Mesenchymal stem cell (in vitro differentiated cells and primary cell): Measurements from ENCODE around the gene RPS6KA2.

ENCODE experiments used
- DNase-seq: peaks from one replicate; pipeline ENCODE4 v3.0.0-alpha.2; 2013
- H2AFZ ChIP-seq: one replicate; pipeline ENCODE4 v1.6.1; 2013; ENCODE audit warnings: low read depth, mild to moderate bottlenecking, control low read depth, inconsistent platforms, low read length, moderate library complexity
- H2AK5ac ChIP-seq: 2 replicates; pipeline ENCODE4 v1.6.1; 2013; ENCODE audit warnings: low read length, moderate library complexity, mild to moderate bottlenecking, inconsistent platforms; ENCODE audit not compliant: severe bottlenecking
- H2BK120ac ChIP-seq: one replicate; pipeline ENCODE4 v1.6.1; 2013; ENCODE audit warnings: low read depth, mild to moderate bottlenecking, inconsistent platforms, low read length, moderate library complexity
- H2BK12ac ChIP-seq, 2 experiments: one replicate each; pipeline ENCODE4 v1.6.1; 2013; ENCODE audit warnings: inconsistent platforms in 2 of 2, low read length in 2 of 2, mild to moderate bottlenecking in 2 of 2, moderate library complexity in 2 of 2, control low read depth in 1 of 2
- H2BK15ac ChIP-seq: one replicate; pipeline ENCODE4 v1.6.1; 2013; ENCODE audit warnings: mild to moderate bottlenecking, low read depth, inconsistent platforms; ENCODE audit not compliant: poor library complexity, severe bottlenecking
- H2BK5ac ChIP-seq: 2 replicates; pipeline ENCODE4 v1.6.1; 2013; ENCODE audit warnings: low read depth, mild to moderate bottlenecking, low read length, control low read depth, inconsistent platforms; ENCODE audit not compliant: poor library complexity, severe bottlenecking
- H3K14ac ChIP-seq, 2 experiments: one replicate each; pipeline ENCODE4 v1.6.1; 2013; ENCODE audit warnings: inconsistent platforms in 2 of 2, low read length in 2 of 2, control low read depth in 1 of 2, mild to moderate bottlenecking in 1 of 2, moderate library complexity in 1 of 2
- H3K18ac ChIP-seq, 2 experiments: one replicate each; pipeline ENCODE4 v1.6.1; 2013; ENCODE audit warnings: inconsistent platforms in 2 of 2, low read length in 2 of 2, control low read depth in 1 of 2, low read depth in 1 of 2, mild to moderate bottlenecking in 1 of 2
- H3K23ac ChIP-seq, 2 experiments: one replicate each; pipeline ENCODE4 v1.6.1; 2013; ENCODE audit warnings: inconsistent platforms in 2 of 2, low read length in 2 of 2, mild to moderate bottlenecking in 2 of 2, moderate library complexity in 2 of 2, control low read depth in 1 of 2
- H3K27ac ChIP-seq: 2 replicates; pipeline ENCODE4 v1.5.1; 2013; ENCODE audit warnings: mild to moderate bottlenecking, moderate library complexity, low read length, control low read depth, inconsistent platforms; ENCODE audit not compliant: poor library complexity, severe bottlenecking
- H3K27me3 ChIP-seq, 2 experiments: 2 replicates each; pipeline versions ENCODE4 v1.6.1 to v1.7.0; 2013; ENCODE audit warnings: low read length in 2 of 2, mild to moderate bottlenecking in 2 of 2, moderate library complexity in 2 of 2, control low read depth in 1 of 2, inconsistent platforms in 1 of 2; ENCODE audit not compliant: control insufficient read depth in 1 of 2, insufficient read depth in 1 of 2
- H3K36me3 ChIP-seq, 2 experiments: 2 replicates each; pipeline versions ENCODE4 v1.6.1 to v1.7.0; 2013; ENCODE audit warnings: low read length in 2 of 2, control low read depth in 1 of 2, inconsistent platforms in 1 of 2, low read depth in 1 of 2, mild to moderate bottlenecking in 1 of 2; ENCODE audit not compliant: insufficient read depth in 2 of 2, control insufficient read depth in 1 of 2
- H3K4ac ChIP-seq, 2 experiments: one replicate each; pipeline ENCODE4 v1.6.1; 2013; ENCODE audit warnings: inconsistent platforms in 2 of 2, low read length in 2 of 2, mild to moderate bottlenecking in 2 of 2, moderate library complexity in 2 of 2, control low read depth in 1 of 2, low read depth in 1 of 2
- H3K4me1 ChIP-seq: 2 replicates; pipeline ENCODE4 v1.6.1; 2013; ENCODE audit warnings: low read depth, low read length, control low read depth; ENCODE audit not compliant: control insufficient read depth, insufficient read depth
- H3K4me2 ChIP-seq: 2 replicates; pipeline ENCODE4 v1.6.1; 2013; ENCODE audit warnings: low read length, mild to moderate bottlenecking, inconsistent platforms; ENCODE audit not compliant: poor library complexity, severe bottlenecking
- H3K4me3 ChIP-seq, 2 experiments: 2 replicates each; pipeline versions ENCODE4 v1.5.1 to v1.7.0; 2013; ENCODE audit warnings: low read length in 2 of 2, mild to moderate bottlenecking in 2 of 2, control low read depth in 1 of 2, low read depth in 1 of 2; ENCODE audit not compliant: insufficient read depth in 1 of 2
- H3K79me1 ChIP-seq: replicated peaks from 2 replicates; pipeline ENCODE4 v1.6.1; 2013; ENCODE audit warnings: mild to moderate bottlenecking, control low read depth, low read length, inconsistent platforms; ENCODE audit not compliant: poor library complexity, severe bottlenecking
- H3K9ac ChIP-seq: 2 replicates; pipeline ENCODE4 v1.7.0; 2013; ENCODE audit warnings: mild to moderate bottlenecking, low read length, moderate library complexity
- H3K9me3 ChIP-seq: 2 replicates; pipeline ENCODE4 v1.7.0; 2013; ENCODE audit warnings: mild to moderate bottlenecking, low read length; ENCODE audit not compliant: control insufficient read depth
- H4K8ac ChIP-seq: one replicate; pipeline ENCODE4 v1.6.1; 2013; ENCODE audit warnings: inconsistent platforms, mild to moderate bottlenecking, low read length, moderate library complexity
- H4K91ac ChIP-seq: one replicate; pipeline ENCODE4 v1.6.1; 2013; ENCODE audit warnings: mild to moderate bottlenecking, low read length, inconsistent platforms
- WGBS: methylation state at CpG from one replicate; pipeline ENCODE4 v1.1.7; 2013; ENCODE audit warnings: mixed read lengths; 5-methylcytosine and 5-hydroxymethylcytosine counted together

Gene RPS6KA2

GRCh38 chr6:166487148-166487547 lies 139.9 kb downstream of the RPS6KA2 start:
- Histone ChIP-seq H3K23ac (no peak overlapping the region), H4K91ac (no peak overlapping the region), H2AFZ (no peak overlapping the region), H3K36me3 (peaks cover 14 to 23% of the 10 kb centered on the region in 2 experiments), H3K4me3 (no peak overlapping the region), H3K4ac (no peak overlapping the region), H2BK15ac (no peak overlapping the region), H3K4me2 (no peak overlapping the region), H3K4me1 (peaks cover 4% of the 10 kb centered on the region), H3K14ac (no peak overlapping the region), H2BK12ac (no peak overlapping the region), H3K27ac (no peak overlapping the region), H3K27me3 (no peaks in the 10 kb centered on the region), H3K18ac (no peak overlapping the region), H3K79me1 (no peaks in the 10 kb centered on the region), H3K9me3 (no peaks in the 10 kb centered on the region), H2BK120ac (no peak overlapping the region), H2AK5ac (no peak overlapping the region), H2BK5ac (no peak overlapping the region), H3K9ac (no peak overlapping the region), H4K8ac (no peak overlapping the region)
- no peak for DNase-seq
- WGBS, result 96% methylated on average over 11 of the region's 11 CpGs

- peak overlapping the region; percentile 22 for H4K91ac ChIP-seq
- no peaks in the 10 kb centered on the region for H3K9me3 ChIP-seq
- no peaks in the 10 kb centered on the region for H3K27me3 ChIP-seq
- H3K18ac ChIP-seq, result no peak overlapping the region
- no peak overlapping the region for H3K14ac ChIP-seq
- 98% methylated on average over 9 of the region's 9 CpGs for WGBS
- no peak overlapping the region for H2BK12ac ChIP-seq
- no peak overlapping the region for H3K4me3 ChIP-seq
- H2AK5ac ChIP-seq, result no peak overlapping the region
- no peak overlapping the region for H3K4me2 ChIP-seq
- H3K36me3 ChIP-seq, result peaks cover 14 to 23% of the 10 kb centered on the region in 2 experiments
- peaks cover 4% of the 10 kb centered on the region for H3K4me1 ChIP-seq
- H2BK15ac ChIP-seq, result peak overlapping the region; percentile 13
- H3K23ac ChIP-seq, result no peak overlapping the region
- H3K79me1 ChIP-seq, result no peaks in the 10 kb centered on the region
- H2BK120ac ChIP-seq, result no peak overlapping the region
- H3K27ac ChIP-seq, result no peak overlapping the region
- H4K8ac ChIP-seq, result no peak overlapping the region
- no peak overlapping the region for H3K9ac ChIP-seq
- no peak for DNase-seq
- no peak overlapping the region for H3K4ac ChIP-seq
- H2AFZ ChIP-seq, result no peak overlapping the region
- no peak overlapping the region for H2BK5ac ChIP-seq
These were observed 140.5 kb downstream of the RPS6KA2 start for GRCh38 chr6:166486536-166486880.

- Histone ChIP-seq H3K14ac (no peak overlapping the region), H3K4ac (no peak overlapping the region), H3K18ac (no peak overlapping the region), H4K91ac (peak overlapping the region; percentile 21), H3K79me1 (no peaks in the 10 kb centered on the region), H2BK12ac (no peak overlapping the region), H2AK5ac (no peak overlapping the region), H3K27ac (no peak overlapping the region), H3K9me3 (no peaks in the 10 kb centered on the region), H2BK5ac (no peak overlapping the region), H3K36me3 (peaks cover 14 to 23% of the 10 kb centered on the region in 2 experiments), H2BK15ac (no peak overlapping the region), H3K4me3 (no peak overlapping the region), H3K27me3 (no peaks in the 10 kb centered on the region), H3K9ac (no peak overlapping the region), H3K4me1 (peaks cover under 1% of the 10 kb centered on the region), H4K8ac (no peak overlapping the region), H2AFZ (no peak overlapping the region), H2BK120ac (no peak overlapping the region), H3K4me2 (no peak overlapping the region), H3K23ac (no peak overlapping the region)
- no peak for DNase-seq
- WGBS, result 94% methylated on average over 20 of the region's 20 CpGs
These were observed 141.2 kb downstream of the RPS6KA2 start for GRCh38 chr6:166485651-166486535.

GRCh38 chr6:166484863-166485262 lies 142.2 kb downstream of the RPS6KA2 start:
- H3K27ac ChIP-seq, result no peak overlapping the region
- peaks cover 14 to 20% of the 10 kb centered on the region in 2 experiments for H3K36me3 ChIP-seq
- no peak overlapping the region for H2BK120ac ChIP-seq
- WGBS, result 91% methylated on average over 6 of the region's 10 CpGs
- no peaks in the 10 kb centered on the region for H3K4me1 ChIP-seq
- no peaks in the 10 kb centered on the region for H3K9me3 ChIP-seq
- no peak overlapping the region for H3K23ac ChIP-seq
- no peak overlapping the region for H3K4ac ChIP-seq
- DNase-seq, result no peak
- no peak overlapping the region for H2AFZ ChIP-seq
- H2BK15ac ChIP-seq, result no peak overlapping the region
- H3K79me1 ChIP-seq, result no peaks in the 10 kb centered on the region
- no peaks in the 10 kb centered on the region for H3K27me3 ChIP-seq
- H3K9ac ChIP-seq, result no peak overlapping the region
- no peak overlapping the region for H2BK12ac ChIP-seq
- H3K18ac ChIP-seq, result no peak overlapping the region
- no peak overlapping the region for H4K91ac ChIP-seq
- H3K14ac ChIP-seq, result no peak overlapping the region
- no peak overlapping the region for H3K4me2 ChIP-seq
- H4K8ac ChIP-seq, result no peak overlapping the region
- H3K4me3 ChIP-seq, result no peak overlapping the region
- H2AK5ac ChIP-seq, result no peak overlapping the region
- H2BK5ac ChIP-seq, result no peak overlapping the region
